ENCODE measurements around the gene KLF2. TPM values are rescaled to one million over a fixed set of nuclear protein-coding genes. Genes with fewer than 3 reads are reported as not detected.

KLF2 gene
- total RNA-seq, 6 experiments from 2014 or later: 26.4 to 36.8 (median 32.4) TPM

GRCh38 chr19:16328824-16329482 is 4.3 kb downstream of the KLF2 start:
- Mint-ChIP-seq H3K27ac (peak overlapping the region; percentile 87), H3K27me3 (ENCODE audit: insufficient read depth) (peaks cover 63% of the 10 kb centered on the region), H3K36me3 (ENCODE audit: low read depth) (peaks cover 42% of the 10 kb centered on the region), H3K4me3 (peak overlapping the region; percentile 80), H3K4me1 (ENCODE audit: low read depth) (peaks cover 57% of the 10 kb centered on the region), H3K9me3 (peaks cover 24% of the 10 kb centered on the region)
- no peak for DNase-seq
- TF ChIP-seq CTCF (IDR thresholded peaks at IDR 0.05): peak; percentile 35

- H3K27me3 Mint-ChIP-seq (ENCODE audit: insufficient read depth): peaks cover 60% of the 10 kb centered on the region
- H3K27ac Mint-ChIP-seq: peak overlapping the region; percentile 87
- H3K36me3 Mint-ChIP-seq (ENCODE audit: low read depth): peaks cover 42% of the 10 kb centered on the region
- peaks cover 63% of the 10 kb centered on the region for H3K4me1 Mint-ChIP-seq (ENCODE audit: low read depth)
- peaks cover 24% of the 10 kb centered on the region for H3K9me3 Mint-ChIP-seq
- peak; percentile 94 for DNase-seq
- TF ChIP-seq CTCF (IDR thresholded peaks at IDR 0.05): no peak
- peak overlapping the region; percentile 80 for H3K4me3 Mint-ChIP-seq
Observed at GRCh38 chr19:16330368-16330801, 5.8 kb downstream of the KLF2 start.

DNA sequence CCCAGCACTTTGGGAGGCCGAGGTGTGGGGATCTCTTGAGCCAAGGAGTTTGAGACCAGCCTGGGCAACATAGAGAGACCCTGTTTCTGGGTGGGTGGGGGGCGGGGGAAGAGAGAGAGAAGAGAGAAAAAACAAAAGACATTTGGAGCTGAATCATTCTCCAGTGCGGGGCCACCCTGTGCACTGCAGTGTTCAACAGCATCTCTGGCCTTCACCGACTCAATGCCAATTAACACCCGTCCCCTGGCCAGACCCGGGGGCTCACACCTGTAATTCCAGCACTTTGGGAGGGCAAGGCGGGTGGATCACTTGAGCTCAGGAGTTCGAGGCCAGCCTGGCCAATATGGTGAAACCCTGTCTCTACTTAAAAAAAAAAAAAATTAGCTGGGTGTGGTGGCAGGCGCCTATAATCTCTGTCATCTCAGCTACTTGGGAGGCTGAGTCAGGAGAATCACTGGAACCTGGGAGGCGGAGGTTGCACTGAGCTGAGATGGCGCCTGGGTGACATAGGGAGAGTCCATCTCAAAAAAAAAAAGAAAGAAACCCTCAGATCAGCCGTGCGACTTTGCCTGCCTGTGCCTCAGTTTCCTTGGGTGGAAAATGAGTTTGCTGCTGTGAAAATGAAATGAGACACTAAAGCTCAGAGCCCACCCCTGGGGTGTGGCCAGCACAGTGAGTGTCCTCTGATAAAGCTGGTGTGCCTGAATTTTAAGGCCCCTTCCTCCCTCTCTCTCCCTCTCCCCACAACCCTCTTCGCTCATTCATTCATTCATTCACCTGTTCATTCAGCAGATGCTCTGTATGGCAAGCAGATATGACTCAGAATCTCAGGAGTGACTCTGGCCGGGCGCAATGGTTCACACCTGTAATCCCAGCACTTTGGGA is 6.4 kb downstream of the KLF2 start:
- no peak for DNase-seq
- H3K27ac Mint-ChIP-seq: peak overlapping the region; percentile 87
- peaks cover 21% of the 10 kb centered on the region for H3K9me3 Mint-ChIP-seq
- H3K4me1 Mint-ChIP-seq (ENCODE audit: low read depth): peaks cover 61% of the 10 kb centered on the region
- peak overlapping the region; percentile 76 for H3K4me3 Mint-ChIP-seq
- peaks cover 39% of the 10 kb centered on the region for H3K36me3 Mint-ChIP-seq (ENCODE audit: low read depth)
- TF ChIP-seq CTCF (IDR thresholded peaks at IDR 0.05): no peak
- H3K27me3 Mint-ChIP-seq (ENCODE audit: insufficient read depth): peaks cover 56% of the 10 kb centered on the region

DNA sequence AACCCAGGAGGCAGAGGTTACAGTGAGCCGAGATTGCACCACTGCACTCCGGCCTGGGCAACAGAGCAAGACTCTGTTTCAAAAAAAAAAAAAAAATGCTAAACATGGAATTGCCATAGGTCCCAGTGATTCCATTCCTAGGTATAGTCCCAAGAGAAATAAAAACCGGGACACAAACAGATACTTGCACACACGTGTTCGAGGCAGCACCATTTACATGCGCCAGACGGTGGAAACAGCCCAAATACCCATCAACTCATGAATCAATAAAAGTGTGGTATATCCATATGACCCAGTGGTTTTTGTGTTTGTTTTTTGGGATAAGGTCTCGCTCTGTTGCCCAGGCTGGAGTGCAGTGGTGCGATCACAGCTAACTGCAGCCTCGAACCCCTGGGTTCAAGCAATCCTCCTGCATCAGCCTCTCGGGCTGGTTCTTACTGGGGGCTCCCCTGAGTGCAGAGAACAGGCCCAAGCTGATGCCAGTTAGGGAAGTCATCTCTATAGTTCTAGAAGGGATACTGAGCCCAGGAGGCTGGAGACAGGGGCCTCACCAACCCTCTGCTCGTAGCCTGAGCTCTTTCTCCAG is 8.5 kb downstream of the KLF2 start:
- Mint-ChIP-seq H3K4me3 (no peak overlapping the region), H3K36me3 (ENCODE audit: low read depth) (peaks cover 24% of the 10 kb centered on the region), H3K4me1 (ENCODE audit: low read depth) (peaks cover 62% of the 10 kb centered on the region), H3K9me3 (peaks cover 15% of the 10 kb centered on the region), H3K27ac (no peak overlapping the region), H3K27me3 (ENCODE audit: insufficient read depth) (peaks cover 42% of the 10 kb centered on the region)
- no peak for DNase-seq
- no peak for TF ChIP-seq CTCF (IDR thresholded peaks at IDR 0.05)

DNA sequence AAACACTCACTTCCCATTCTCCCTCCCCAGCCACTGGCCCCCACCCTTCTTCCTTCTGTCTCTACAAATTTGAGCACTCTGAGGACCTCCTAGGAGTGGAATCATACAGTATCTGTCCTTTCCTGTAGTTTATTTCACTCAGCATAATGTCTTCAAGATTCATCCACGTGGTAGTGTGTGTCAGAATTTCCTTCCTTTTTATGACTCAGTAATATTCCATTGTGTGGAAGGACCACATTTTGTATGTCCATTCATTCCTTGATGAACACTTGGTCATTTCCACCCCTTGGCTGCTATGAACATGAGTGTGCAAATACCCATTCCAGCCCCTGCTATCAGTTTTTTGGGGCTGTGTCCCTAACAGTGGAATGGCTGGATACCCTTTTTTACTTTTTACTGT is 9.8 kb downstream of the KLF2 start:
- no peak for DNase-seq
- TF ChIP-seq CTCF (IDR thresholded peaks at IDR 0.05): no peak
- Mint-ChIP-seq H3K27ac (no peak overlapping the region), H3K36me3 (ENCODE audit: low read depth) (peaks cover 11% of the 10 kb centered on the region), H3K27me3 (ENCODE audit: insufficient read depth) (peaks cover 31% of the 10 kb centered on the region), H3K9me3 (peaks cover 15% of the 10 kb centered on the region), H3K4me3 (no peak overlapping the region), H3K4me1 (ENCODE audit: low read depth) (peaks cover 63% of the 10 kb centered on the region)
